Activated naive CD4-positive, alpha-beta T cell treated with anti-CD3 and anti-CD28 coated beads, Interleukin-2, amount 10 ng/mL, durations not matched to agents 7 days and 5 days (primary cell): ENCODE results near the gene PHF12.

ENCODE experiments used
- CTCF ChIA-PET: fragments of 350-600 bp; sonication (Branson Sonifier 250); formaldehyde crosslinking; loops from one replicate; lab custom pipeline; 2021; ENCODE audit warnings: antibody characterized with exemption; lab: Charles Lee
- DNase-seq: peaks from one replicate; pipeline ENCODE4 v3.0.0-alpha.2; 2020
- H3K27ac Mint-ChIP-seq: one replicate; pipeline ENCODE4 v1.8.0; 2021; ENCODE audit warnings: mild to moderate bottlenecking, moderate library complexity, mixed read lengths
- H3K27me3 Mint-ChIP-seq: one replicate; pipeline ENCODE4 v1.8.0; 2021; ENCODE audit warnings: mild to moderate bottlenecking, mixed read lengths
- H3K36me3 Mint-ChIP-seq: one replicate; pipeline ENCODE4 v1.8.0; 2021; ENCODE audit warnings: mixed read lengths
- H3K4me1 Mint-ChIP-seq: one replicate; pipeline ENCODE4 v1.8.0; 2021; ENCODE audit warnings: mixed read lengths
- H3K4me3 Mint-ChIP-seq: one replicate; pipeline ENCODE4 v1.8.0; 2021; ENCODE audit warnings: mild to moderate bottlenecking, moderate library complexity, mixed read lengths
- H3K9me3 Mint-ChIP-seq: one replicate; pipeline ENCODE4 v1.8.0; 2021; ENCODE audit warnings: mixed read lengths

Gene PHF12

DNA sequence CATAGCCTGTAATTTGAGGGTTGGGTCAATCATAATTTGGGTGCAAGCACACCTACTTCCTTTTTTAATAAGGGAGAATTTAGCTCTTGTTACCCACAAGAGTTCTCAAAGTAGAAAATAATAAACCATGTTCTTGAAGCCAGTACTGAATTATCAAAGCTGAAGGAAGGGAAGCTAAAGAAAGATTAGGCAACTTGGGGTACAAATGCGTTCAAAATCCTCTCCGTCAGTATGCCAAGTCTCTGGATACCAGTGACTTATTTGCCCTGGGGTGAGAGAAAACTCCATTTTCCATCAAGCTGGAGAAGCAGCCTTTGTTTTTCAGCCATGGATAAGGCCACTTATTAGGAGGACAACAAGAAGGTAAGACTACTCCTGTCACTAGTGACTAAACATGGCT is 25.0 kb downstream of the PHF12 start:
- Mint-ChIP-seq H3K4me3 (peak overlapping the region; percentile 13), H3K27ac (peak overlapping the region; percentile 96), H3K36me3 (peaks cover 75% of the 10 kb centered on the region), H3K4me1 (peaks cover 52% of the 10 kb centered on the region), H3K27me3 (no peaks in the 10 kb centered on the region), H3K9me3 (peaks cover 4% of the 10 kb centered on the region)
- CTCF ChIA-PET: interaction anchor here (1.1 to 2.2 kb wide), 5 partner anchors 10 to 177 kb away, joined by 3 to 8 read pairs (median 6); no protein-coding TSS in a partner anchor
- no peak for DNase-seq

DNA sequence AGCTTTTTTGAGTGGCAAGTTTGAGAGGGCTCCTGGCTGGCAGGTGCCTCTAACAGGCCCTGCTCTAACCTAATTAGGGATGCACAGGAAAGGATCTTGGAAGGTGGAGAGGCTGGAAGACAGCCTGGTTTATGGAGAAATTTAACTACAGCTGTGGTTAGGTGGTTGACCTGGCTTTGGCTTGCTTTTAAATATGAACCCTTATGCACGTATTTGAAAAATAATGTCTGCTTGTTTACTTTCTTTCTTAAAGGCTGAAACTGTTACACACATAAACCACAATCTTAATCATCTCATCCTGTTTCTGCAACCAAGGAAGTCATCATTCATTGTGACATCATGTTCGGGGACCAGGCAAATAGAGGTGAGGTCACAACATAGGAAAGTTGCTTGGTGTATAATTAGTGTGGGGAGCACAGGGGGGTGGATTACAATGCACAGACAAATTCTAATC is 25.4 kb downstream of the PHF12 start:
- Mint-ChIP-seq H3K36me3 (peaks cover 76% of the 10 kb centered on the region), H3K9me3 (peaks cover 4% of the 10 kb centered on the region), H3K27ac (peak overlapping the region; percentile 96), H3K4me1 (peaks cover 52% of the 10 kb centered on the region), H3K4me3 (peak overlapping the region; percentile 13), H3K27me3 (no peaks in the 10 kb centered on the region)
- CTCF ChIA-PET: interaction anchor here (1.0 to 2.2 kb wide), 6 partner anchors 9 to 191 kb away, joined by 3 to 8 read pairs (median 6); no protein-coding TSS in a partner anchor
- DNase-seq: peak; percentile 62

DNA sequence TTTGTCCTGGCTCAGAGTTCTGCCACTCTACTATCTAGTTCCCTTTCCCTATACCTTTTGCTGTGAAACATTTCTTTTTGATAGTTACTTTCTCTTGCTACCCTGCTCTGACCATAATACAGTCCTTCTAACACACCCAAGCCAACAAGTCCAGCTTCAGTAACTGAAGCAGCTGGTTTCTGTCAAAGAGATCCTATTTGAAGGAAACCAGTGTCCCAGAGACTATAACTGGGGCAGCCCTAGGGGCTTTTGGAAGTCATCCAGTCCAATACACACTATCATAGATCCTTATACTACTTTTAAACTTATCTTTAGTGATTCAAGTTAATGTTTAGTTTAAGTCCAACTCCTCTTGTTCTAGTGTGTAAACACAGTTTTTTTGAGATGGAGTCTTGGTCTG is 31.1 kb downstream of the PHF12 start:
- DNase-seq: no peak
- CTCF ChIA-PET: interaction anchor here (1.1 to 1.3 kb wide), 2 partner anchors 72 to 194 kb away, joined by 3 to 4 read pairs; partner anchors contain the start of gene TLCD1
- Mint-ChIP-seq H3K36me3 (peaks cover 84% of the 10 kb centered on the region), H3K27ac (peak overlapping the region; percentile 26), H3K4me1 (peaks cover 13% of the 10 kb centered on the region), H3K4me3 (no peak overlapping the region), H3K27me3 (no peaks in the 10 kb centered on the region), H3K9me3 (no peaks in the 10 kb centered on the region)

DNA sequence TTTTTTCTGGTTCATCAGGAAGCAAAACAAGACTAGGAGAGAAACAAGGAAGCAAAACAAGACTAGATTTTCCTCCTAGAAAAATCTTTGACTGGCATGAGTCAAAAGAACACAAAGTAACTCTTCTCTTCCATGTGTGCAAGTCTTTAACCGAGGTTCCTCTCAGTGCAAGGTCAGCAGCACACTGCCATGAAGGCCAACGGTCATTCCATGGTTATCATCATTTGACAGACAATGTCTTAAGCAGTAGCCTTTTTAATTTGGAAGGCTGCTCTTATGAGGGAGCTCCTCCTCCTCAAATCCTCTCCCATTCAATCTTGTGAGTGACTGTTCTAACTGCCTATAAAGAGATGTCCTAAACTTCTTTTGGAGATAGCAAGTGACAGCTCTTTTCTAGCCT is 33.0 kb downstream of the PHF12 start:
- no peak for DNase-seq
- H3K27me3 Mint-ChIP-seq: no peaks in the 10 kb centered on the region
- peaks cover 81% of the 10 kb centered on the region for H3K36me3 Mint-ChIP-seq
- peak overlapping the region; percentile 45 for H3K27ac Mint-ChIP-seq
- no peaks in the 10 kb centered on the region for H3K9me3 Mint-ChIP-seq
- CTCF ChIA-PET: interaction anchor here (0.7 to 3.9 kb wide), 6 partner anchors 15 to 191 kb away, joined by 3 to 41 read pairs (median 4); no protein-coding TSS in a partner anchor
- H3K4me3 Mint-ChIP-seq: no peak overlapping the region
- peaks cover 2% of the 10 kb centered on the region for H3K4me1 Mint-ChIP-seq

DNA sequence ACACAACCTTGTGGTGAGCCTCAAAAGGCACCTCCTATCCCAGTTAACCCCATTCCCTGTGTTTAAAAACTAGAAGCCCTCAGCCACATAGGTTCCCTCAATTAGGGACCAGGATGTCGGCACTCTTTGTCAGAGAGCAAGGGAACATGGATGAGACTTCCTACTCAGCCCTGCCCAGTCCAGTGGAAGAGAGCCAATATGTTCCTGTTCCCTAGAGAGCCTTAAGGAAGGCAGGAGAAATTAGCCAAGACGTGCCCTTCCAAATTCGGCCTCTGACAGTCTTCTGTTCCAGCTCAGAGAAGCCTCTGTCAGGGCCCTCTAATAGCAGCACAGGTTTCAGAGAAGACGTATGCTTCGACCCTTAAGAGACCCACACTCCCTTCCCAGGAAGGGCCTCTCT is 33.9 kb downstream of the PHF12 start:
- H3K36me3 Mint-ChIP-seq: peaks cover 84% of the 10 kb centered on the region
- DNase-seq: no peak
- peaks cover under 1% of the 10 kb centered on the region for H3K4me1 Mint-ChIP-seq
- no peaks in the 10 kb centered on the region for H3K9me3 Mint-ChIP-seq
- H3K27me3 Mint-ChIP-seq: no peaks in the 10 kb centered on the region
- CTCF ChIA-PET: interaction anchor here (1.0 to 3.9 kb wide), 6 partner anchors 8 to 154 kb away, joined by 3 to 41 read pairs (median 6); no protein-coding TSS in a partner anchor
- no peak overlapping the region for H3K4me3 Mint-ChIP-seq
- no peak overlapping the region for H3K27ac Mint-ChIP-seq

DNA sequence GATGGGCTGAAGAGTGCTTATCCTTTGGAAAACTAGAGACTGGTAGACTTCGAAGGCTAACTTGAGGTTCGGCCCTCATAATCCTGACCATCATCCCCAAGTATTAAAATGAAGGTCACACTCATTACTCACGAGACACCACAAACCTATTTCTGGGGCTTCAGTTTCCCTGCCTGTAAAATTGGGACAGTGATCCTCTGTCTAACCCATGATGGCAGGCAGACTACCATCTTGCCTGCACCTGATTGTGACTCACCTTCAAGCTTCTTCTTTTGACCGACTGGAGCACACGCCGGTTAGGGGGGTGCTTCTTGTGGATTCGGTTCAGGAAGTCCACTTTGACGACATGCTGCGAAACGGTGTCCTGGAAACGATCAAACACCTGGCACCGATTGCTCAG is 34.3 kb downstream of the PHF12 start:
- DNase-seq: no peak
- Mint-ChIP-seq H3K36me3 (peaks cover 86% of the 10 kb centered on the region), H3K9me3 (no peaks in the 10 kb centered on the region), H3K4me3 (no peak overlapping the region), H3K27me3 (no peaks in the 10 kb centered on the region), H3K4me1 (no peaks in the 10 kb centered on the region), H3K27ac (no peak overlapping the region)
- CTCF ChIA-PET: interaction anchor here (1.1 to 3.9 kb wide), 8 partner anchors 9 to 190 kb away, joined by 3 to 41 read pairs (median 6); partner anchors contain the start of gene TLCD1

DNA sequence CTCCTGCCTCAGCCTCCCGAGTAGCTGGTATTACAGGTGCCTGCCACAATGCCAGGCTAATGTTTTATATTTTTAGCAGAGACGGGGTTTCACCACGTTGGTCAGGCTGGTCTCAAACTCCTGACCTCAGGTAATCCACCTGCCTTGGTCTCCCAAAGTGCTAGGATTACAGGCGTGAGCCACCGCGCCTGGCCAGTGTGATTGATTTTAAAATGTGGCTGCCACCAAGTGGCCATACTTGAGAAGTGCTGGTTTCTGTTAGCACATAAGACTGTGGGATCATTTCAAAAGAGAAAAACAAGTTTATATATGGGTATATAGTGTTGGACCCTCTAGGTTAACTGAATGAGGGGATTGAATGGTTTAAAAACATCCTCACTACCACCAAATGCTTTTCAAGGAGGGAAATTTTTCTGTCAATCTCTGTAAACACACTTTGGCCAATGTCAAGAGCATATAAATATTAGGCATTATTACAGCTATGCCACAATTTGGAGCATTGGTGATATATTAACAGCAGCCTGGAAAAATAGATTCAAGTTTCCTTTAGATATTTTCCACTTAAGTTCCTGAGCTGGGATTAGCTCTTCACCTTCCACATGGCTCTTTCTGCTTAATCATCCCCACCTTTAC is 34.9 kb downstream of the PHF12 start:
- DNase-seq: peak; percentile 67
- Mint-ChIP-seq H3K9me3 (no peaks in the 10 kb centered on the region), H3K27ac (peak overlapping the region; percentile 13), H3K4me3 (no peak overlapping the region), H3K36me3 (peaks cover 85% of the 10 kb centered on the region), H3K27me3 (no peaks in the 10 kb centered on the region), H3K4me1 (no peaks in the 10 kb centered on the region)
- CTCF ChIA-PET: interaction anchor here (1.1 to 3.9 kb wide), 11 partner anchors 9 to 189 kb away, joined by 3 to 41 read pairs (median 5); partner anchors contain the start of gene TLCD1

DNA sequence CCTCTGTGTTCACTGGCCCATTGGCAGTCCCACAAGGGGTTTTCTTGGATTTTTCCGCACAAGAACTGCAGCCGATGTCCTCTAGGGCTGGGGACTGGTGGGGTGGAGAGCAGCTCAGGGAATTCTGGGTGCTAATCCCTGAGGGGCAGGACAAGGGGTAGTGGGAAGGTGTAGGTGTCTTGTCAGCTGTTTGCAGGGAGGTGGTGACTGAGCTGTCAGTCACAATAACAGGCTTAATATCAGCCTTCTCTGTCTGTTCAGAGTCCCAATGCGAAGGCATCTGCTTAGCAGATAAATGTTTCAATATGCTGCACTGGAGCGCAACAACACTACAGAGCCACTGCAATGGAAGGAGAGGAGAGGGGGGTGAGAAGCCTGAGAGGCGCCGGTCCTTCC is 38.4 kb downstream of the PHF12 start:
- H3K4me3 Mint-ChIP-seq: no peak overlapping the region
- H3K27ac Mint-ChIP-seq: no peak overlapping the region
- H3K9me3 Mint-ChIP-seq: no peaks in the 10 kb centered on the region
- CTCF ChIA-PET: interaction anchor here (0.8 to 2.5 kb wide), 6 partner anchors 10 to 186 kb away, joined by 3 to 9 read pairs (median 5); partner anchors contain the start of gene DHRS13
- peaks cover 78% of the 10 kb centered on the region for H3K36me3 Mint-ChIP-seq
- no peak for DNase-seq
- H3K4me1 Mint-ChIP-seq: no peaks in the 10 kb centered on the region
- no peaks in the 10 kb centered on the region for H3K27me3 Mint-ChIP-seq

DNA sequence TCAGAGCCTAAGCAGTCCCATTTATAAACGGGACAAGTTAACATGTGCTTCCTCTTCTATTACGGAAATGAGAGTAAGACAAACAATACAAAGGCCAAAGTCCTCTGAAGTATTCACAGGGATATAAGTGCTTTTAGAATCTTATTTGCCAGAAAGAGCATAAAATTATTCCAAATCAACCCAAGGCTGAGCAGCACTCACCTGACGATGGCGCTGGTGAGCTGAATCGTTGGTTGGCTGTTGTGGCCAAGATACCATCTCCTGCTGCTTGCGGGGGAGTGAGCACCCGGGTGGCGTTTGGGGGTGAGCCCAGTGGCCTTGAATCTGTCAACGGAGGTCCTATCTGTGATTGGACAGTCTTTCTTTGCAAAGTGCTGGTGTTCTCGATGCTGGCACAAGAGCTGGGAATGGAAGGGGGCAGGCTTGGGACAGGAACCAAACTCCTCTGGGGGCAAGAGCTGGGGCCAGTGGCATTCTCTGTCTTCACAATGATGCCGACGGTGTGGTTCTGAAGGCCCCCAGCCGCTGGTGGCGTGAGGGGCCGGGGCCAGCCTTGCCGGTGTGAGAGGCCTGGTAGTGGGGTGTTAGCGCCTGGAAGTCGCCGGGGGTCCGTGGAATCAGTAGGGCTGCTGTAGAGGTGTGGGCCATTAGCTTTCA is 38.9 kb downstream of the PHF12 start:
- Mint-ChIP-seq H3K36me3 (peaks cover 78% of the 10 kb centered on the region), H3K4me3 (no peak overlapping the region), H3K27me3 (no peaks in the 10 kb centered on the region), H3K9me3 (no peaks in the 10 kb centered on the region), H3K27ac (no peak overlapping the region), H3K4me1 (no peaks in the 10 kb centered on the region)
- CTCF ChIA-PET: interaction anchor here (0.8 to 2.5 kb wide), 6 partner anchors 9 to 186 kb away, joined by 3 to 9 read pairs (median 5); partner anchors contain the start of gene DHRS13
- DNase-seq: peak; percentile 35

DNA sequence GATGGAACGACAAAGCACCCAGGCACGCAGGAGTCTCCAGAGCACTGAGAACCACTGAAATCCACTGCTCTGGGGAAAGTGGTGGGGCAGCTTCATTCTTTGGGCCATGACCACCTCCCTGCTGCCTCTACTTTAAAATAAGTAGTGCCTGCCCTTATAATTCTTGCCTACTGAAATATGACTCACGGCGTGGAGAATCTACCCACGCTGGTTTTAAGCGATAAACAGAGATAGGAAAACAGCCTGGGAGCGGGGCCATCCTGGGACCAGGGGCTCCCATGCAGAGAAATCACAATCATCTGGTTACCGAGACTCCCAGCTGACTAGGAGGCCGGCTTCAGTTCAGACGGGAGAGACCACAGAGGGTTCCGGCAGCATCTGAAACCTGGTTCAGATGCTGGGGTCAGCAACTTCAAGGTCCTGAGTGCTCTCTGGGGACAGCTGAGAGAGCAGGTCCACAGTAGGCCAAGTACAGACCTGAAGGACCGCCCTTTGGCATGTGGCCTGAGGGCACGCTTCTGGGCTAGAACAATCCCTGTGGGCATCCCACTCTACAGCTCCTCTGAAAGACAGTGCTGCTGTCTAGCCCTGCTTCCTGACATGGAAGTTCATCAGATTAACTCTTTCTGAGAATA is 39.8 kb downstream of the PHF12 start:
- no peak overlapping the region for H3K4me3 Mint-ChIP-seq
- peaks cover 75% of the 10 kb centered on the region for H3K36me3 Mint-ChIP-seq
- no peaks in the 10 kb centered on the region for H3K27me3 Mint-ChIP-seq
- no peak for DNase-seq
- H3K4me1 Mint-ChIP-seq: no peaks in the 10 kb centered on the region
- no peak overlapping the region for H3K27ac Mint-ChIP-seq
- CTCF ChIA-PET: interaction anchor here (0.7 to 2.5 kb wide), 8 partner anchors 8 to 206 kb away, joined by 3 to 9 read pairs (median 6); partner anchors contain the start of gene DHRS13
- H3K9me3 Mint-ChIP-seq: no peaks in the 10 kb centered on the region

DNA sequence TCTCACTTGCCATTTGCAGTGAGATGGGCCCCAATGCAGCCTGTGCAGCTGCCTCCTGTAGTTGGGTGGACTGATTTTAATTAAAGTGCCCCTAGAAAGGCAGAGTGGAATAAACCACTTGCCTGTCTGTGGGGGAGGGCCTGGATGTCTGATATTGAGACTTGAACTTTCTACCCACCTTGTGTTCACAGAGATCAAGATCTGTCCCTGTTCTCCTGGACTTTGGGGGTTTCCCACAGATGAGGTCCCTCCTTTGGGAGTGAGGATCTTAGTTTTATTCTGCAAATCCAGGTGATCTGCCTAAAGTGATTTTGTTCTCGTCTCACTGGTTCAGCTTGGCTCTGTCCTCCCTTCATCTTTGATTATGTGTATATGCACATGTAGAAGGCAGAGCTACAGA is 40.8 kb downstream of the PHF12 start:
- CTCF ChIA-PET: interaction anchor here (0.8 to 1.8 kb wide), 5 partner anchors 43 to 207 kb away, joined by 3 to 9 read pairs (median 6); no protein-coding TSS in a partner anchor
- no peaks in the 10 kb centered on the region for H3K4me1 Mint-ChIP-seq
- peaks cover 70% of the 10 kb centered on the region for H3K36me3 Mint-ChIP-seq
- peak overlapping the region; percentile 52 for H3K27ac Mint-ChIP-seq
- H3K4me3 Mint-ChIP-seq: no peak overlapping the region
- H3K9me3 Mint-ChIP-seq: no peaks in the 10 kb centered on the region
- H3K27me3 Mint-ChIP-seq: no peaks in the 10 kb centered on the region
- DNase-seq: no peak

DNA sequence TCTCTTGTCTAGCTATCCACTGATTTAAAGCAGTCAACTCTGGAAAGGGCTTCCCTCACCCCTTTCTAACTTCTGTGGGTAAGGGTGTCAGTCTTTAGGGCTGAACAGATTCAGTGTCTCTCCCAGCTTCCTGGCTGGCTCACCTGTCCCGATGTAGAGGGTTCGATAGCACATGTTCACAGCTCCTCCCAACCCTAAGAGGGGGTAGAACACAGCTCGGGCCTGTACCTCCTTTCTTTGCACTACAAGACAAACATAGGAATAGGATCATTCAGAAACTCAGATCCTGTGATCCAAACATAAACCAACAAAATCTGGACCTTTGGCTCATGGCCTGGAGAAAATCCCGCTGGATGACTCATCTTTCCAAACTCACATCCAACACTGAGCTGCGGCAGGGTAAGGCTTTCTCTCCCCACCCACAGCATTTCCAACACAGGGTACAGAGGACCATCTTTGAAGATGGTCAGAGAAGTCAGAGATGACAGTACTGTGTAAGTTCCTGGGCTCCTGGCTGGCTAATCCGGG is 42.6 kb downstream of the PHF12 start:
- Mint-ChIP-seq H3K9me3 (no peaks in the 10 kb centered on the region), H3K27me3 (no peaks in the 10 kb centered on the region), H3K27ac (no peak overlapping the region), H3K36me3 (peaks cover 60% of the 10 kb centered on the region), H3K4me1 (peaks cover 7% of the 10 kb centered on the region), H3K4me3 (no peak overlapping the region)
- CTCF ChIA-PET: interaction anchor here (1.0 to 2.4 kb wide), 4 partner anchors 13 to 182 kb away, joined by 3 to 10 read pairs (median 4); partner anchors contain the start of gene TLCD1
- DNase-seq: no peak

DNA sequence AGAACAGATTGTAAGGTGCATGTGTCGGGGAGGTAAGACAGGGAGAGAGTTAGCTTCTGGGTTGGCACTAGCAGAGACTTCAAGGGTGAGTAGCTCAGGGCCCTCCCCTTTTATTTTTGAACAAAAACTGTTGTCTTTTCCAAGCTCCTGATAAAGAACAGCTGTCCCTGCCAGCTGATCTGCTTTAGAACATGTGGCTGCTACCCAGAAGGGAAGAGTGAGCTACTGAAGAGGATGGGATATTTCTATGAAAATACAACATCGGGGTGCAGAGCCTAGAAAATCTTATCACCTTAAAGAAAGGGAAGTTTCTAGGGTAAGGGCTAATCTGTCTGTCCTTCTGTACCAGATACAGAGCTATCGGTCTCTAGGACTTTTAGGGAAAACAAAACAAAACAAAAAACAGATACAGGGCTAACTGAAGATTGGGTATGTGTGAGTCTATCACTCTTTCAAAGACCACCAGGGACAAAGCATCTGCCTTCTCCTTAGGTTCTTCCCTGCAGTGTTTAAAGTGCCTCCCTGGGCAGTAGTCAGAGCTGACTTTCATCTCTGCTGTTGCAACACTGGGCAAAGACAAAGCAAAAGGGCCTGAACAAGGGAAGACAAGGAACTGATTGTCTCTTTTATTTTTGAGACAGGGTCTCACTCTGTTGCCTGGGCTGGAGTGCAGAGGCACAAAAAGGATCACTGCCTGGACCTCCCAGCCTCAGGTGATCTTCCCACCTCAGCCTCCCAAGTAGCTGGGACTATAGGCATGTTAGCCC is 43.4 kb downstream of the PHF12 start:
- Mint-ChIP-seq H3K27ac (no peak overlapping the region), H3K4me3 (no peak overlapping the region), H3K27me3 (no peaks in the 10 kb centered on the region), H3K36me3 (peaks cover 52% of the 10 kb centered on the region), H3K4me1 (peaks cover 14% of the 10 kb centered on the region), H3K9me3 (no peaks in the 10 kb centered on the region)
- CTCF ChIA-PET: interaction anchor here (1.0 to 2.4 kb wide), 4 partner anchors 14 to 181 kb away, joined by 3 to 10 read pairs (median 4); partner anchors contain the start of gene TLCD1
- DNase-seq: no peak
